Neural crest cell (in vitro differentiated cells): ENCODE data around the gene PCDHGA8. TPM values are rescaled to one million over a fixed set of nuclear protein-coding genes. Genes with fewer than 3 reads are reported as not detected.
"Not testable (repeated sequence)": the region's sequence is repeated elsewhere in the genome, so short reads cannot be mapped to it uniquely, and the experiment has no call there.

ENCODE experiments used
- DNase-seq: peaks from one replicate; pipeline ENCODE4 v3.0.0; 2021; ENCODE audit warnings: low read depth, mixed read lengths, low spot score
- H3K27ac Mint-ChIP-seq: one replicate; pipeline ENCODE4 v1.8.0; 2021; ENCODE audit warnings: mild to moderate bottlenecking, mixed read lengths; ENCODE audit not compliant: unreplicated experiment
- H3K27me3 Mint-ChIP-seq: 2 replicates; pipeline ENCODE4 v1.8.0; 2021; ENCODE audit warnings: low read depth, mild to moderate bottlenecking, mixed read lengths
- H3K36me3 Mint-ChIP-seq: 2 replicates; pipeline ENCODE4 v1.8.0; 2021; ENCODE audit warnings: low read depth, mild to moderate bottlenecking, mixed read lengths
- H3K4me1 Mint-ChIP-seq: 2 replicates; pipeline ENCODE4 v1.8.0; 2021; ENCODE audit warnings: mixed read lengths
- H3K4me3 Mint-ChIP-seq: one replicate; pipeline ENCODE4 v1.8.0; 2021; ENCODE audit warnings: mild to moderate bottlenecking, mixed read lengths
- H3K9me3 Mint-ChIP-seq: 2 replicates; pipeline ENCODE4 v1.8.0; 2021; ENCODE audit warnings: mixed read lengths
- total RNA-seq: library from RNA; stranded (reverse); gene quantifications from 2 replicates; pipeline ENCODE4 v1.2.1, GENCODE V29; 2021
- TF ChIP-seq, protein P1 (sequence below): fragments of 200-600 bp; sonication (generic); conservative IDR thresholded peaks from 2 replicates; pipeline ENCODE4 v1.5.0; 2021; ENCODE audit warnings: antibody characterized with exemption, mild to moderate bottlenecking

PCDHGA8 gene
- total RNA-seq, 1 donor from 2014 or later = 0.33 TPM

DNA sequence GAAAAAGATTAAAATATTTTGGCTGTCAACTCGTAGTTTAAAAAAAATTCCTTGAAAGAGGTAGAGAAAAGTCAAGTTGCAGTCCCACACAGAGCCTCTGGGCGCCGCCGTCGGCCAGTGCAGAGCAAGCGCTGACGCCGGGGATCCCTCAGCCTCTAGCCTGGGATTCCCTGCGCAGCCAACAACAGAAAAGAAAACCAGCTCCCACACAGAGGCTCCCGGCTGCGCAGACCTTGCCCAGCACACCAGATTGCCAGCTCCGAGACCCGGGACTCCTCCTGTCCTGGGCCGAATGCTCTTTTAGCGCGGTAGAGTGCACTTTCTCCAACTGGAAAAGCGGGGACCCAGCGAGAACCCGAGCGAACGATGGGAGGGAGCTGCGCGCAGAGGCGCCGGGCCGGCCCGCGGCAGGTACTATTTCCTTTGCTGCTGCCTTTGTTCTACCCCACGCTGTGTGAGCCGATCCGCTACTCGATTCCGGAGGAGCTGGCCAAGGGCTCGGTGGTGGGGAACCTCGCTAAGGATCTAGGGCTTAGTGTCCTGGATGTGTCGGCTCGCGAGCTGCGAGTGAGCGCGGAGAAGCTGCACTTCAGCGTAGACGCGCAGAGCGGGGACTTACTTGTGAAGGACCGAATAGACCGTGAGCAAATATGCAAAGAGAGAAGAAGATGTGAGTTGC, 25.2 kb downstream of the PCDHGA8 start, which contains the start of gene PCDHGB7:
Gene PCDHGB7 (plus strand): TSS at position 184 of the 679 bp plus-strand sequence. CDS start 183 bp downstream, at position 367.
- H3K27ac Mint-ChIP-seq, DNase-seq: not testable (repeated sequence)
- TF ChIP-seq, protein P1, sequence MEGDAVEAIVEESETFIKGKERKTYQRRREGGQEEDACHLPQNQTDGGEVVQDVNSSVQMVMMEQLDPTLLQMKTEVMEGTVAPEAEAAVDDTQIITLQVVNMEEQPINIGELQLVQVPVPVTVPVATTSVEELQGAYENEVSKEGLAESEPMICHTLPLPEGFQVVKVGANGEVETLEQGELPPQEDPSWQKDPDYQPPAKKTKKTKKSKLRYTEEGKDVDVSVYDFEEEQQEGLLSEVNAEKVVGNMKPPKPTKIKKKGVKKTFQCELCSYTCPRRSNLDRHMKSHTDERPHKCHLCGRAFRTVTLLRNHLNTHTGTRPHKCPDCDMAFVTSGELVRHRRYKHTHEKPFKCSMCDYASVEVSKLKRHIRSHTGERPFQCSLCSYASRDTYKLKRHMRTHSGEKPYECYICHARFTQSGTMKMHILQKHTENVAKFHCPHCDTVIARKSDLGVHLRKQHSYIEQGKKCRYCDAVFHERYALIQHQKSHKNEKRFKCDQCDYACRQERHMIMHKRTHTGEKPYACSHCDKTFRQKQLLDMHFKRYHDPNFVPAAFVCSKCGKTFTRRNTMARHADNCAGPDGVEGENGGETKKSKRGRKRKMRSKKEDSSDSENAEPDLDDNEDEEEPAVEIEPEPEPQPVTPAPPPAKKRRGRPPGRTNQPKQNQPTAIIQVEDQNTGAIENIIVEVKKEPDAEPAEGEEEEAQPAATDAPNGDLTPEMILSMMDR = peak; percentile 64
- Mint-ChIP-seq H3K27me3 (peaks cover 13% of the 10 kb centered on the region), H3K9me3 (peaks cover 36% of the 10 kb centered on the region), H3K4me3 (peak within 1 kb of the TSS; percentile 44), H3K36me3 (peaks cover 82% of the 10 kb centered on the region), H3K4me1 (peaks cover 17% of the 10 kb centered on the region)

DNA sequence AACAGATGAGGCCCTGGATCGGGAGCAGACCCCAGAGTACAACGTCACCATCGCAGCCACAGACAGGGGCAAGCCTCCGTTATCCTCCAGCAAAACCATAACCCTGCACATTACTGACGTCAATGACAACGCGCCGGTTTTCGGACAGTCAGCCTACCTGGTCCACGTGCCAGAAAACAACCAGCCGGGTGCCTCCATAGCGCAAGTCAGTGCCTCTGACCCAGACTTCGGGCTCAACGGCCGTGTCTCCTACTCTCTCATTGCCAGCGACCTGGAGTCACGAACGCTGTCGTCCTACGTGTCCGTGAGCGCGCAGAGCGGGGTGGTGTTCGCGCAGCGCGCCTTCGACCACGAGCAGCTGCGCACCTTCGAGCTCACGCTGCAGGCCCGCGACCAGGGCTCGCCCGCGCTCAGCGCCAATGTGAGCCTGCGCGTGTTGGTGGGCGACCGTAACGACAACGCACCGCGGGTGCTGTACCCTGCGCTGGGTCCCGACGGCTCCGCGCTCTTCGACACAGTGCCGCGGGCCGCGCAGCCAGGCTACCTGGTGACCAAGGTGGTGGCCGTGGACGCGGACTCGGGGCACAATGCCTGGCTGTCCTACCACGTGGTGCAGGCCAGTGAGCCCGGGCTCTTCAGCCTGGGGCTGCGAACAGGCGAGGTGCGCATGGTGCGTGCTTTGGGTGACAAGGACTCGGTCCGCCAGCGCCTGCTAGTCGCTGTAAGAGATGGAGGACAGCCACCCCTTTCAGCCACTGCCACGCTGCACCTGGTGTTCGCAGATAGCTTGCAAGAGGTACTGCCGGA, 26.8 kb downstream of the PCDHGA8 start:
- DNase-seq = no peak
- Mint-ChIP-seq H3K36me3 (peaks cover 78% of the 10 kb centered on the region), H3K9me3 (peaks cover 37% of the 10 kb centered on the region), H3K4me3 (peak overlapping the region; percentile 47), H3K4me1 (peaks cover 3% of the 10 kb centered on the region), H3K27ac (no peak overlapping the region), H3K27me3 (peaks cover 7% of the 10 kb centered on the region)
- TF ChIP-seq, protein P1 = no peak

DNA sequence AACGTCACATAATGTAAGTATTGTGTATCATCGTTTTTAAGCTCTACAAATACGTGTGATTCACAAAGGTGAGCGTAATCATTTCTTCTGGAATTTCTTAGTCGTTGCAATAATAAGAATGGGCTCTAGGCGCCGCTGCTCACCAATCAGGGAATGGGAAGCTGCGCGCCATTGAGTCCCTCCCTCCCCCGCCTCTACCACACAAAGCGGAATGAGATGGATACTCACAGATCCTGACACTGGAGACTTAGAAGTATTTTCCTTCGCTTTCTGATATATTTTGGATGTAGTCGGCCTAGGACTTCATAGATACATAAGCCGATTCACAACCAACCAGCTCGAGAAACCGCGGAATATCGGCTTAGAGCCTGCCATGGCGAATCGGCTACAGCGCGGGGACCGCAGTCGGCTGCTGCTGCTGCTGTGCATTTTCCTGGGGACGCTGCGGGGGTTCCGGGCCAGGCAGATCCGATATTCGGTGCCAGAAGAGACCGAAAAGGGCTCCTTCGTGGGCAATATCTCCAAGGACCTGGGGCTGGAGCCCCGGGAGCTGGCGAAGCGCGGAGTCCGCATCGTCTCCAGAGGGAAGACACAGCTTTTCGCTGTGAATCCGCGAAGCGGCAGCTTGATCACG, 28.5 kb downstream of the PCDHGA8 start, which contains the start of gene PCDHGA11:
Gene PCDHGA11 (plus strand): TSS at position 197 of the 634 bp plus-strand sequence. CDS start 177 bp downstream, at position 374.
- Mint-ChIP-seq H3K4me1 (no peaks in the 10 kb centered on the region), H3K27me3 (peaks cover 5% of the 10 kb centered on the region), H3K36me3 (peaks cover 80% of the 10 kb centered on the region), H3K4me3 (peak within 1 kb of the TSS; percentile 75), H3K27ac (no peak within 1 kb of the TSS), H3K9me3 (peaks cover 30% of the 10 kb centered on the region)
- no peak for DNase-seq
- TF ChIP-seq, protein P1 = peak; percentile 61

DNA sequence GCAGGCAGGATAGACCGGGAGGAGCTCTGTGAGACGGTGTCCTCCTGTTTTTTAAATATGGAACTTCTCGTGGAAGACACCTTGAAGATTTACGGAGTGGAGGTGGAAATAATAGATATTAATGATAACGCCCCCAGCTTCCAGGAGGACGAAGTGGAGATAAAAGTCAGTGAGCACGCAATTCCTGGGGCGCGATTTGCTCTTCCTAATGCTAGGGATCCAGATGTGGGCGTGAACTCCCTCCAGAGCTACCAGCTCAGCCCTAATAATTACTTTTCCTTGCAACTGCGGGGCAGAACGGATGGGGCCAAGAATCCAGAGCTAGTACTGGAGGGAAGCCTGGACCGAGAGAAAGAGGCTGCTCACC, 29.0 kb downstream of the PCDHGA8 start:
- H3K4me3 Mint-ChIP-seq = no peak overlapping the region
- H3K4me1 Mint-ChIP-seq = no peaks in the 10 kb centered on the region
- H3K27me3 Mint-ChIP-seq = peaks cover 5% of the 10 kb centered on the region
- peaks cover 26% of the 10 kb centered on the region for H3K9me3 Mint-ChIP-seq
- H3K27ac Mint-ChIP-seq = no peak overlapping the region
- DNase-seq = no peak
- TF ChIP-seq, protein P1 = no peak
- H3K36me3 Mint-ChIP-seq = peaks cover 81% of the 10 kb centered on the region

DNA sequence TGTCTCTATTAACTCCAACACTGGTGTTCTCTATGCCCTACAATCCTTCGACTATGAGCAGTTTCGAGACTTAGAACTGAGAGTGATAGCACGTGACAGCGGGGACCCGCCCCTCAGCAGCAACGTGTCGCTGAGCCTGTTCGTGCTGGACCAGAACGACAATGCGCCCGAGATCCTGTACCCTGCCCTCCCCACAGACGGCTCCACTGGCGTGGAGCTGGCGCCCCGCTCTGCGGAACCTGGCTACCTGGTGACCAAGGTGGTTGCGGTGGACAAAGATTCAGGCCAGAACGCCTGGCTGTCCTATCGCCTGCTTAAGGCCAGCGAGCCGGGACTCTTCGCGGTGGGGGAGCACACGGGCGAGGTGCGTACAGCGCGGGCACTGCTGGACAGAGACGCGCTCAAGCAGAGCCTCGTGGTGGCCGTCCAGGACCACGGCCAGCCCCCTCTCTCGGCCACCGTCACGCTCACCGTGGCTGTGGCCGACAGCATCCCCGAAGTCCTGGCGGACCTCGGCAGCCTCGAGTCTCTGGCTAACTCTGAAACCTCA, 30.4 kb downstream of the PCDHGA8 start:
- no peak overlapping the region for H3K27ac Mint-ChIP-seq
- peaks cover 5% of the 10 kb centered on the region for H3K27me3 Mint-ChIP-seq
- no peak for DNase-seq
- peaks cover 32% of the 10 kb centered on the region for H3K9me3 Mint-ChIP-seq
- no peaks in the 10 kb centered on the region for H3K4me1 Mint-ChIP-seq
- TF ChIP-seq, protein P1 = no peak
- peaks cover 84% of the 10 kb centered on the region for H3K36me3 Mint-ChIP-seq
- H3K4me3 Mint-ChIP-seq = peak overlapping the region; percentile 51
